ENCODE results near the gene ZMAT3.

The ZMAT3 gene

DNA sequence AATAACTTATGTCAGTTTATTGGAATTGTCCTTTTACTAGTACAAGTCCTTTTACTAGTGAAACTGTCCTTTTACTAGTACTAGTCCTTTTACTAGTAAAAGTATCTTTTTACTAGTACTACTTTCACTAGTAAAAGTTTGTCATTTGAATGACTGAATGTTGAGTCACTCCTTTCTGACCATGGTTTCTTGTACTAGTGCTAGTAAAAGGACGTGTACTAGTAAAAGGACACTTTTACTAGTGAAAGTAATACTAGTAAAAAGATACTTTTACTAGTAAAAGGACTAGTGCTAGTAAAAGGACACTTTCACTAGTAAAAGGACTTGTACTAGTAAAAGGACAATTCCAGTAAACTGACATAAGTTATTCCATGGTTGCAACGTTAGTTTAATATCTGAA, 96.3 kb downstream of the ZMAT3 start:
- H3K4me3 Mint-ChIP-seq, result no peak overlapping the region
- H3K27me3 Mint-ChIP-seq, result peaks cover 1% of the 10 kb centered on the region
- H3K36me3 Mint-ChIP-seq (ENCODE audit: low read depth), result peaks cover 10% of the 10 kb centered on the region

DNA sequence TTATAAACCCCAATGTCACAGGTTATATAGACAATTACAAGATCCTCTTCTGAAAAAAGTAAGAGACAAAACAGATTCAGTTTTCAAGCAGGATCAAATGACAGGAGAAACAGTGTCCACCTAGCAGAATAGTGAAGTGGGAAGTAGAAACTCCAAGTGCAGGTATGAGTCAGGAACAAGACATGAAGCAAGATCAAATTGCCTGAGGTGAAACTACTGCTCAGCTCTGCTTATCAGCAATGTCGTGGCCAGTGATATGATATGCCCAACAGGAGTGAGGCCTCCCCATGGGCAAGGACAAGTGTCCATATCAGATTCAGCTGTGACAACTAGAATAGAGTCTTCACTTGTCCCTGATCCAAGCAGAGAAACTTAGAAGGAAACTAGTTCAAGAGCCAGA, 100.0 kb downstream of the ZMAT3 start:
- H3K4me1 Mint-ChIP-seq, result peaks cover 16% of the 10 kb centered on the region
- H3K4me3 Mint-ChIP-seq, result no peak overlapping the region
- H3K36me3 Mint-ChIP-seq (ENCODE audit: low read depth), result peaks cover 8% of the 10 kb centered on the region
- H3K27ac Mint-ChIP-seq, result no peak overlapping the region
- no peak for ATAC-seq
- DNase-seq, result no peak
- peaks cover 8% of the 10 kb centered on the region for H3K9me3 Mint-ChIP-seq
- peaks cover 1% of the 10 kb centered on the region for H3K27me3 Mint-ChIP-seq

More for the DNA sequence above, 96.3 kb downstream of the ZMAT3 start:
- Mint-ChIP-seq H3K4me1 (no peaks in the 10 kb centered on the region), H3K9me3 (peaks cover 10% of the 10 kb centered on the region), H3K27ac (no peak overlapping the region)
- ATAC-seq (no peak), DNase-seq (no peak)

DNA sequence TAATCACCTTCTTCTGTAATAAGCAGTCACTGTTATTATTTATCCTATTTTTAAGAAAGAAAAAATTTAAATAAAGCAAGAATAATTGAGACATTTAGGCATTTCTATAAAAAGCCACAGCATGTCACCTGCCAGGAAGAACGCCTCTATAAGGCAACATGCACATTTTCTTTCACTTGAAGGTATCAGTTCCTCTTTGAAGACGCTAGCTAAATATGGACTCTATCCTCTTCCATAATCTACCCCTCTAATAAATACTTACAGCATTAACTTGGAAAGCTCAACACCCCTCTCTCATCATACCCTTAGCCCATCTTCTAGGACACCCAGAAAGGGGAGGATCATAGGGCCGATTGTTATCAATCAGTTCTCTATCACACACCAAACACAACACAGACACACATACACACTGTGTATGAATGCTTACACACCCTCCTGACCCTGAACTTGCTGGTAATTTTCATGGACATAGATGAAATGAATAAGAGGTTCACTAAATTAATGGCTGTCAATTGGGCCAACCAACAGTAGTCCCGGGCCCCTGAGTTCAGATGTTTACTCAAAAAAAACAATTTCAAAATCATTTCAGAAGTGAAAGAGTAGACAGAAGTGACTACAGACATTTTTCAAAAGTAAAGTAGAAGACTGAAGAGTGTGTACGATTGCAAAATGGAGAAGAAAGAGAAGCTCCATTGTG, 102.5 kb downstream of the ZMAT3 start:
- Mint-ChIP-seq H3K36me3 (ENCODE audit: low read depth) (peaks cover 6% of the 10 kb centered on the region), H3K9me3 (peaks cover 5% of the 10 kb centered on the region), H3K27me3 (peaks cover 1% of the 10 kb centered on the region), H3K4me1 (peaks cover 21% of the 10 kb centered on the region), H3K27ac (no peak overlapping the region), H3K4me3 (no peak overlapping the region)
- DNase-seq (no peak), ATAC-seq (no peak)

All from activated naive CD8-positive, alpha-beta T cell treated with anti-CD3 and anti-CD28 coated beads, Interleukin-2, amount 50 U/mL, for 24 hours (primary cell).